AG04449 (cell line): ENCODE measurements around the gene DCTN4.

Experiments
- CTCF ChIA-PET: fragments of 350-600 bp; formaldehyde crosslinking; extraction: SDS; loops from one replicate; lab custom pipeline; 2021; ENCODE audit warnings: antibody characterized with exemption; lab: Yijun Ruan, JAX
- POLR2A ChIA-PET: fragments of 400-600, 350-600 bp; formaldehyde crosslinking; extraction: SDS; loops from one replicate; lab custom pipeline; 2020; ENCODE audit warnings: antibody characterized with exemption, inconsistent platforms; lab: Yijun Ruan, JAX
- DNase-seq: peaks from one replicate; pipeline ENCODE4 v3.0.0-alpha.2; 2010; ENCODE audit warnings: low read depth, low spot score
- H3K4me3 ChIP-seq: 2 replicates; pipeline ENCODE4 v1.5.1; 2011; ENCODE audit warnings: low read depth, mild to moderate bottlenecking, control low read depth, low read length
- TF ChIP-seq, protein P1 (sequence below): IDR thresholded peaks from one replicate; pipeline ENCODE4 v1.5.1; 2011; ENCODE audit warnings: mild to moderate bottlenecking, moderate library complexity, low read length, control low read depth, inconsistent platforms; ENCODE audit not compliant: insufficient read depth; ENCODE audit errors: missing control alignments

The DCTN4 gene

DNA sequence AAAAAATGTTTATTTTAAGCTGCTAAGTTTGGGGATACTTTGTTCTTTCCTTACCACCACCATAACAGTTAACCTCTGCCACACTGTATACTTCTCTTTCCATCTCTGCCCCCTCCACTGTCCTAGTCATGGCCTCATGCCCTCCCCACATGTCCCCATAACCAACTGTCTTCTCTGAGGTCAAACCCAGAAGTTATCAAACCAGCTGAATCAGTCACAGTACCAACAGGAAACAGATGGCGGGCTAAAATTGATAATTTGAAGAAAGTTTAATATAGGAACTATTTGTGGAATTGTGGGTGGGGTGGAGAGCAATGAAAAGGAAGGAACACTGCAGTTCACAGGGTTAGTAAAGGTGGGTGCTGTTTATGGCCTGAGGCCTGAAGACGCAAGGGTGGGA, 5.7 kb upstream of the DCTN4 start:
- DNase-seq = no peak
- TF ChIP-seq, protein P1, sequence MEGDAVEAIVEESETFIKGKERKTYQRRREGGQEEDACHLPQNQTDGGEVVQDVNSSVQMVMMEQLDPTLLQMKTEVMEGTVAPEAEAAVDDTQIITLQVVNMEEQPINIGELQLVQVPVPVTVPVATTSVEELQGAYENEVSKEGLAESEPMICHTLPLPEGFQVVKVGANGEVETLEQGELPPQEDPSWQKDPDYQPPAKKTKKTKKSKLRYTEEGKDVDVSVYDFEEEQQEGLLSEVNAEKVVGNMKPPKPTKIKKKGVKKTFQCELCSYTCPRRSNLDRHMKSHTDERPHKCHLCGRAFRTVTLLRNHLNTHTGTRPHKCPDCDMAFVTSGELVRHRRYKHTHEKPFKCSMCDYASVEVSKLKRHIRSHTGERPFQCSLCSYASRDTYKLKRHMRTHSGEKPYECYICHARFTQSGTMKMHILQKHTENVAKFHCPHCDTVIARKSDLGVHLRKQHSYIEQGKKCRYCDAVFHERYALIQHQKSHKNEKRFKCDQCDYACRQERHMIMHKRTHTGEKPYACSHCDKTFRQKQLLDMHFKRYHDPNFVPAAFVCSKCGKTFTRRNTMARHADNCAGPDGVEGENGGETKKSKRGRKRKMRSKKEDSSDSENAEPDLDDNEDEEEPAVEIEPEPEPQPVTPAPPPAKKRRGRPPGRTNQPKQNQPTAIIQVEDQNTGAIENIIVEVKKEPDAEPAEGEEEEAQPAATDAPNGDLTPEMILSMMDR = no peak
- CTCF ChIA-PET = interaction anchor here (0.7 to 1.6 kb wide), 2 partner anchors 83 to 314 kb away, joined by 3 to 5 read pairs; no protein-coding TSS in a partner anchor
- POLR2A ChIA-PET = interaction anchor here (0.6 to 0.9 kb wide), 2 partner anchors 10 to 14 kb away, joined by 3 read pairs; partner anchors contain the start of gene SMIM3
- no peak overlapping the region for H3K4me3 ChIP-seq

DNA sequence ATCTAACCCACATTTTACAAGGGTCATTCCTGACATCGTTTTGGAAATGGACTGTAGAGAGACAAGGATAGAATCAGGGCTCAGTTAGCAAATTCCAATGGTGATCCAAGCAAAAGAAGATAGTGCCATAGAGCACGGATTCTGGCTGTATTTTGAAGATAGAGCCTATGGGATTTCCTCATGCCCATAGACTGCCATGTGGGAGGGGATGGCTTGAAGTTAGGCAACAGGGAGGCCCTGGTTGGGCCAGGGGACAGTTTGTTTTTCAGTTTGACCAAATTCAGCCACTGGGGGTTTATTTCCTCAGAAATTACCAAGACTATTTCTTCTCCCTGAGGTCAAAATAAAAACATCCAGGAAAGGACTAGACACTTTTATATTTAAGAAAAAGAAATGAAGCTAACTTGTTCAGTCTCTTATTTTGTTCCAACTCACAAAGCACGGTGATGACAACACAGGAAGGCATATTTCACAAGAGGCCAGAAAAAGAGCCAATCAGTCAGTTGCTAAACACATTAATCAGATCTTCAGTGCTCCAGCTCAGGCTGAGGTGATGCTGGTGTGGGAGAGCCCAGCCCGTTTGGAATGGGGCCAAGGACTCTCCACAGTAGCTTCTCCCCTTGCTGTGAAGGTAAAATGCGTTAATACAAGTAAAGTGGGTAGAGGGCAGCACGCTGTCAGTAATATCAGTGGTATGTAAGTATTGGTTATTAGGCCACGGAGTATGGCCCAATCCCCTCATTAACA, 4.4 kb upstream of the DCTN4 start:
- H3K4me3 ChIP-seq = no peak overlapping the region
- POLR2A ChIA-PET = interaction anchor here (1.4 kb wide), 1 partner anchor 19 kb away, joined by 4 read pairs; no protein-coding TSS in a partner anchor
- no peak for DNase-seq

DNA sequence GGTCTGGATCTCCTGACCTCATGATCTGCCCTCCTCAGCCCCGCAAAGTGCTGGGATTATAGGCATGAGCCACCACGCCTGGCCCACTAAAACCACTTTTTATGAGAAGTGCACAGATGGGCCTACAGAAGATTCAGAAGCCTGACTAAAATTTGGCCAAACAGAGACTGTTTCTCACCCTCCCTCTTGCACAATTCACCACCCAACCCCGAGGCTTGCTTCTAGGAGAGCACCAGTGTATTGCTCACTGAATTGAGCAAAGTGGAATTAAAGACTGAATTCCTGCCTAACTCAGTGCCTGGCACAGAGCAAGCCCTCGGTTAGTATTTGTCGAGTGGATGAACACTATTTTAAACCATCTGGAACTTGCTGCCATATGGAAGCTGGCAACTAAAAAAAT, 3.4 kb upstream of the DCTN4 start:
- ChIA-PET CTCF (interaction anchor here (1.2 to 2.4 kb wide), 5 partner anchors 9 to 62 kb away, joined by 3 to 9 read pairs (median 6); partner anchors contain the start of genes RBM22 and SMIM3), POLR2A (interaction anchor here (1.4 kb wide), 1 partner anchor 20 kb away, joined by 4 read pairs; no protein-coding TSS in a partner anchor)
- TF ChIP-seq, protein P1 = no peak
- H3K4me3 ChIP-seq = no peak overlapping the region
- DNase-seq = no peak

More for the DNA sequence above, 4.4 kb upstream of the DCTN4 start:
- TF ChIP-seq, protein P1 = no peak
- CTCF ChIA-PET = interaction anchor here (0.9 to 2.4 kb wide), 8 partner anchors 10 to 202 kb away, joined by 3 to 9 read pairs (median 4); partner anchors contain the start of genes RBM22 and SMIM3

DNA sequence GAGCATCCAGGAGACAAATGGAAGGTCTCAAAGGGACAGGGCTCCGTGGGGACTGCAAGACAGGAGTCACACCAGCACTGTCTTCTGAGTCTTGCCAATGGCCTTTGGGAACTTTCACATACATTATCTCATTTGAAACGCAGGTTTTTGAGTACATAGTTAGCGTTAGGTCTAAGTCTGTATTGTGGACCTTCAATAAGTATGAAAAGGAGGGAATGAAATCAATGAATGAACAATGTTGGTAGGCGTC, 442 bp upstream of the DCTN4 start:
- peak overlapping the region; percentile 84 for H3K4me3 ChIP-seq
- POLR2A ChIA-PET = interaction anchor here (1.3 to 2.0 kb wide), 2 partner anchors 22 to 24 kb away, joined by 3 to 13 read pairs; no protein-coding TSS in a partner anchor
- no peak for DNase-seq
- CTCF ChIA-PET = interaction anchor here (1.0 to 4.2 kb wide), 3 partner anchors 19 to 93 kb away, joined by 3 to 23 read pairs (median 4); partner anchors contain the start of genes RBM22 and SMIM3
- TF ChIP-seq, protein P1 = no peak

DNA sequence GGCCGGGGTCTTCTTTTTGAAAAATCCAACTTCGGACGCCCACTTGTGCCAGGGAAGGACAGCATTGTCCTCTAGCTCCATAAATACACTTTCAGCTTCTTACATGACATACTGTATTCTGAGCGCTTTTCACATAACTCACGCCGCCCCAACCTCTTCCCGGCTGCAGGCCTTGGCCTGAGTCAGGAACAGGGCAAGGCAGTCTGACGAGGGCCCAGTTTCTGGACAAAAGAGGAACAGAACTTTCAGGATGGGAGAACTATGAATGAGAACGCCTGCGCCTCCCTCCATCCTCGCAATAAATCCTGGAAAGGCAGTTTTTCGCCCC, 650 bp downstream of the DCTN4 start:
- TF ChIP-seq, protein P1 = no peak
- CTCF ChIA-PET = interaction anchor here (1.0 to 4.2 kb wide), 5 partner anchors 8 to 94 kb away, joined by 3 to 23 read pairs (median 4); partner anchors contain the start of gene RBM22
- POLR2A ChIA-PET = interaction anchor here (0.8 to 2.2 kb wide), 7 partner anchors 20 to 198 kb away, joined by 3 to 13 read pairs (median 6); partner anchors contain the start of genes RBM22 and SMIM3

More for the DNA sequence above, 650 bp downstream of the DCTN4 start:
- DNase-seq = no peak
- H3K4me3 ChIP-seq = peak overlapping the region; percentile 84
